NCI-H510A (cell line): ENCODE results near the gene RASSF5.

Experiments
- DNase-seq: peaks from one replicate; lab custom pipeline; 2025; lab: John Stamatoyannopoulos, UW

Gene RASSF5

DNA sequence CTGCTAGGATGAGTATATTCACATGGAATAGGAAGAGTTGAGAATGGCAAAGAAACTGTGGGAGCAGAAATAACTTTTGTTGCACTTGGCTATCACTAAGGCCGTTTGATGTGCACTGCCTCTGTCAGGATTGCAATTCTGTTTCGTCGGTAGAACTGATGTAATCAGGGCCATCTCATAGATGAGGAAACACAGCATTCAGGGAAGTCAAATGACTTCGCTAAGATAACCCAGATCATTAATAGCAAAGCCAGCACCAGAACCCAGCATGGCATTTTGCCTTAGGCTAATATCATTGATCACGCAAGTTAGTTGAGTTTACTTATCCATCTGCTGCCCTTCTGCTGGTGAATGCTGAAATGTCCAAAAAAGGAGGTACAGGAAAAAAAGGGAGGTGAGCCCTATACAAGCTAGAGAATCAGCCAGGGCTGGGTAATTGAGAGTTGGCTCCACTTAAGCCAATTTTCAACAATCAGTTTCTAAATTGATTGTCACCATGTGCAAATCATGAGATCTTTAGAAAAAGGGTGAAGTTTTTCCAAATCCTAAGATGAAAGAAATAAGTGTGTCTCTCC is 7.6 kb downstream of the RASSF5 start:
- no peak for DNase-seq

DNA sequence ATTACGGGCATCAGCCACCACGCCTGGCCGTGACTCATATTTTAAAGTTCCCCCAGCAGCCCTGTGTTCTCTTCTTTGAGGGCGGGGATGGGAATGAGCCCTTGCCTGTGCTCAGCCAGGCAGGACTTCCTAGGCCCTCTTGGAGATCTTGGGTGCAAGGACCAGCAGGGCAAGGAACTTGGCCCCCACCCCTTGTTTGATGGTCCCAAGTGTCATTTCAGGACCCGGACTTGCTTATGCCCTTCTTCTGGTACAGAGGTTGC is 9.3 kb downstream of the RASSF5 start:
- DNase-seq, result no peak

DNA sequence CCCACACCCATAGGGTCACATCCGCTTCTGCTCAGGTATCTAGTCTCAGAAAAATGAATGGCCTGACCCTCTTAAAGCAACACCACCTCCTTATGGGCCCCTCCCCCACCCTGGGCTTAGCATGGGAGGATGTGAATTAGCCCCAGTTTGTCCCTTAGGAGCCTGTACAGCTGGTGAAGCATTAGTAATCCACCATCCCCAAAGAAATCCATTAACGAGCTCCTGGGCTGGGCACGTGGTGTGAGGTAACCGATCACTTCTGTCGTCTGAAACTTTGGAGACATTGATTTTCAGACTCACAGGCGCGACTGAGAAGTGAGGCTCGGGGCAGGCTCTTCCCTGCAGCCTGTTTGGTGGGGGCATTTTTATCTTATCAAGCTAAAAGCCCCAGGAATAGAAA is 10.5 kb downstream of the RASSF5 start:
- no peak for DNase-seq

- DNase-seq, result no peak
Measured at GRCh38 chr1:206518206-206518605, 10.9 kb downstream of the RASSF5 start.

GRCh38 chr1:206518743-206519142 is 11.4 kb downstream of the RASSF5 start:
- DNase-seq, result no peak

DNA sequence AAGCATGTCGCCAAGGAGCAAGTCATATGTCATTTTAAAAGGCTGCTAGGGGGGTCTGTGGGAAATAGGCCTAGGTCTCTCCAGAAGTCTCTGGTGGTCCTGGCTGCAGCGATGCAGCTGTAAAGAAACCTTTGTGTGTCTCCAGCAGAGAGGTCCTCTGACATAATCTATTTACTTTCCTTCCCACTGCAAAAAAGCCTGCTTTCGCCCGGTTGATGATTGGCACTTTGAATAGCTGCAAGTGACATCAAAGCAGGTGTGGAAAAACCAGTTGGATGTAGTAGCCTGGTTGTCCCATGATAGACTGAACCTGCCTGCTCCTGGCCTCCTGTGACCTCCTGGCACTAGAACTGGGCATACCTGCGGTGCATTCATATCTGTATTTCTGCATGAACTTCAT is 13.8 kb downstream of the RASSF5 start:
- peak; percentile 68 for DNase-seq

GRCh38 chr1:206521694-206522402 is 14.5 kb downstream of the RASSF5 start:
- DNase-seq, result no peak

DNA sequence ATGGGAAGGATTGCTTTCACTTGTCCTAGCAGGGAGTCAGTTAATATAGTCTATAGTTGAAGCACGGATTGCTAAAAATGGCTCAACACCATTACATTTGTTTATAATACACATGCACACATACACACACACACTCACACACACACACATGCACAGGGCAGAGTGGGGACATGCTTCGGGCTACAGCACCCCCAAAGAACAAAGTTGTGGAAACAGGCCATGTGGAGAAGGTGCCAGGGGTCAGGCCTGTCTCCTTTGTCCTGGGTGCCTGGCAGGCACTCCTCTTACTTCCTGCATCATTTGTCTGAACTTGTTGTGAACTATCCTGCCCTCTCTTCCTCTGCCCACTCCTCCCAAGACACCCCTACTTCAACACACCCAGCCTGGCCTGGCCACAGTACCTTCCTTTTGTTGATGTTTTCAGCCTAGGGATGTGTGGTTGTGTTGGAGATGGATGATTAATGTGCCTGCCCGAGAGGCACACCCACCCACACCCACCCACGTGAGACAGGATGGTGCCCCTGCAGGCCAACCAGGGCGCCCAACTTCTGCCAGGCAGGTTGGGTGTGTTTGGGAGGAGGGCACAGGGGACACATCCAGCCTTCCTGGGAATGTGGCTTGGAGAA is 17.5 kb downstream of the RASSF5 start:
- DNase-seq, result no peak

- no peak for DNase-seq
Measured at GRCh38 chr1:206526064-206526911, 19.0 kb downstream of the RASSF5 start.

- no peak for DNase-seq
Measured at GRCh38 chr1:206529425-206529824, 22.1 kb downstream of the RASSF5 start.

GRCh38 chr1:206532368-206532767 is 25.0 kb downstream of the RASSF5 start:
- DNase-seq, result no peak

- DNase-seq, result no peak
Measured at GRCh38 chr1:206534552-206534951, 27.2 kb downstream of the RASSF5 start.

- DNase-seq, result no peak
Measured at GRCh38 chr1:206535853-206536188, 28.5 kb downstream of the RASSF5 start.

GRCh38 chr1:206537141-206537540 is 29.8 kb downstream of the RASSF5 start:
- DNase-seq, result no peak

GRCh38 chr1:206538086-206538770 is 30.9 kb downstream of the RASSF5 start:
- no peak for DNase-seq

DNA sequence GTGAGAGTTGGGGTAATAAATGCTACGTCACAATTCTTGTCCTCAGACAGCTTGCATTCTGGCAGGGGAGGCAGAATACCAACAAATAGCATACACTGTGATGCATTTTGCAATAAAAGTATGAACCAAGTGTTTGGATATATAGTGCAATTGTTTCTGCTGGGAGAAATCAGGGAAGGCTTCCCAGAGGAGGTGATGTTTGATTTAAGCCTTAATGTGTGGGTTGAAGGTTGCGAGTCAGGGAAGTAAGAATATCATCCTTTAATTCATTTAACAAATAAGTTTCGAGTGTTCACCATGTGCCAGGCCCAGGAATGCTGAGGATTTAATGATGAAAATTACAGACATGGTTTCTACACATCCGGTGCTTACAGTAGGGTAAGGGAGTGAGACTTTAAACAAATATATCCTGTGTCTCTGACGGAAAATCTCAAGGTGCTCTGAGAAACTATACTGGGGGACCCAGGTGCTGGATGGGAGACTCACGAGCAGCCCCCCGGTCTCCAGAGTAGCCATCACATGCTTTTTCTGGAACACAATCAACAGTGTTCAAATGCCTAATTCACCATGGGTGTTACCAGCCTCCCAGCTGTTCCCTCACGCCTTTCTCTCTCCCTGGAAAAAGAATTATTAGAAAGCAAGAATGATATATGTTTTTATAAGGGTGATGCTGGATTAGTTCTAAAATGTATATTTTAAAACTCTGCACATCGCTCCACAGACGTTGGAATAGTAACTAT is 31.7 kb downstream of the RASSF5 start:
- no peak for DNase-seq

- no peak for DNase-seq
Measured at GRCh38 chr1:206540044-206540780, 32.9 kb downstream of the RASSF5 start.

DNA sequence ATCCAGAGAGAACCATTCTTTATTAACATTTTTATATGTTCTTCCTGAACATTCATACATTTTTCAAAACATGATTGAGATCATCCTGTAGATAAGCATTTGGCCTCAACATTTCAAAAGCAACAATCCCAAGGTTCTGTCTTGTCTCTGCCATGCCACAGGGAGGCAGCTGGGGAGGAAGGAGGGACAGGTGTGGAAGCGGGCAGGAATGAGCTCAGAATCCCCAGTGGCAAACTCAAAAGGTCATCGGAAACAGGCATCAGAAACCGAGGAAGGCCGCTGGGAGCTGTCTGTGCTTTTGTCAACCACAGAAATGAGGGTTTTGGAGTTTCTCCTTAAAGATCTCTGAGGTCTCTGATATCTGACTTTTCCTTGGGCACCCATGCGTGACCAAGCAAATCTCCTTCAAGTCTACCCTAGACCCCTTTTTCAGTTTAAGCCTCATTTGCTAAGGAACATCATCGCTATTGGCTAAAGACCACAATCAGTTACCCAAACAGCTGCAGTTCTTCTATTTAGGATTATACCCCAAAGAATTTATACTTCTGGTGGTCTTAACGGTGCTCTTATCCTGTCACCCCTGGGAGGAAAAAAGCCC is 34.0 kb downstream of the RASSF5 start:
- no peak for DNase-seq

DNA sequence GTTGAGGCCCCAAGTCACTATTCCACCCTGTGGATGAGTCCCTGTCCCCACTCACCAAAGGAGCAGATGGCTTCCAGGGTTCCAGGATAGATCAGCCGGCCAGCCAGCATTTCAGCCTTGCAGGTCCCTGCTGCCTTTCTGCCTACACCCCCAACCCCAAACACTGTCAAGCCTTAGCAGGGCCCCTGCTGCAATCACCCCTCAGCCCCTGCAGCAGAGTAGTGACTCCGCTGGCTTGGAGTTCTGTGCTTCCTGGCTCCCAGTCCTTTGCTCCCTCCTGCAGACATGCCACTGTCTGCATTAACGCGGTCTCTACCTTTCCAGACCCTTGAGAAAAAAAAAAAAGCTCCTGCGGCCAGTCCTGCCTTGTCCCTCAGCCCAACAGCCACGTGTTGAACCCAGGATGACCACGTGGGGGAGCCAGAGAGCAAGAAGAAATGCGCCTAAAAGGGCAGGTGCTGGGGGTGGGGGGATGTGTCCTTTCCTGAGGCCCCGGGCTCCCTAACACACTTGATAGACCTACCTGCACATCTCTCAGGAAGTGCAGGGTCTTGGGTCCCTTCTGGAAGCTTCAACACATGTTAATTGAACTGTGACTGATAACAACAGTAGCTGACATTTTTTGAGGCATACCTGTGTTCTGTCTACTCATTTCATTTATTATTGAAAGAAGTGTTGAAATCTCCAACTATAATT is 37.4 kb downstream of the RASSF5 start:
- DNase-seq, result peak; percentile 60

GRCh38 chr1:206545351-206545750 is 38.0 kb downstream of the RASSF5 start:
- DNase-seq, result no peak
